Panc1 (cell line): ENCODE data around the gene KAZN.

ENCODE experiments used
- POLR2AphosphoS5 ChIP-seq: IDR thresholded peaks from 2 replicates; pipeline ENCODE4 v1.6.1; 2012; ENCODE audit warnings: mild to moderate bottlenecking, low read depth, low read length, moderate library complexity
- SIN3A ChIP-seq: IDR thresholded peaks from 2 replicates; pipeline ENCODE4 v1.6.1; 2012; ENCODE audit warnings: low read depth, mild to moderate bottlenecking, low read length, moderate library complexity, borderline replicate concordance; ENCODE audit not compliant: insufficient read depth
- TF ChIP-seq, protein P1 (sequence below): fragments of 450-650 bp; IDR thresholded peaks from 2 replicates; pipeline ENCODE4 v1.5.1; 2017; ENCODE audit warnings: mild to moderate bottlenecking
- TF ChIP-seq, protein P2 (sequence below), 2 experiments: IDR thresholded peaks; 2 replicates each; pipeline ENCODE4 v1.6.1; 2011 to 2012; ENCODE audit warnings: low read depth in 2 of 2, control low read depth in 1 of 2, low read length in 1 of 2, mild to moderate bottlenecking in 1 of 2, moderate library complexity in 1 of 2; ENCODE audit not compliant: insufficient read depth in 1 of 2

- TF ChIP-seq SIN3A, result no peak
- TF ChIP-seq, protein P1, sequence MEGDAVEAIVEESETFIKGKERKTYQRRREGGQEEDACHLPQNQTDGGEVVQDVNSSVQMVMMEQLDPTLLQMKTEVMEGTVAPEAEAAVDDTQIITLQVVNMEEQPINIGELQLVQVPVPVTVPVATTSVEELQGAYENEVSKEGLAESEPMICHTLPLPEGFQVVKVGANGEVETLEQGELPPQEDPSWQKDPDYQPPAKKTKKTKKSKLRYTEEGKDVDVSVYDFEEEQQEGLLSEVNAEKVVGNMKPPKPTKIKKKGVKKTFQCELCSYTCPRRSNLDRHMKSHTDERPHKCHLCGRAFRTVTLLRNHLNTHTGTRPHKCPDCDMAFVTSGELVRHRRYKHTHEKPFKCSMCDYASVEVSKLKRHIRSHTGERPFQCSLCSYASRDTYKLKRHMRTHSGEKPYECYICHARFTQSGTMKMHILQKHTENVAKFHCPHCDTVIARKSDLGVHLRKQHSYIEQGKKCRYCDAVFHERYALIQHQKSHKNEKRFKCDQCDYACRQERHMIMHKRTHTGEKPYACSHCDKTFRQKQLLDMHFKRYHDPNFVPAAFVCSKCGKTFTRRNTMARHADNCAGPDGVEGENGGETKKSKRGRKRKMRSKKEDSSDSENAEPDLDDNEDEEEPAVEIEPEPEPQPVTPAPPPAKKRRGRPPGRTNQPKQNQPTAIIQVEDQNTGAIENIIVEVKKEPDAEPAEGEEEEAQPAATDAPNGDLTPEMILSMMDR, result no peak
- TF ChIP-seq, protein P2, sequence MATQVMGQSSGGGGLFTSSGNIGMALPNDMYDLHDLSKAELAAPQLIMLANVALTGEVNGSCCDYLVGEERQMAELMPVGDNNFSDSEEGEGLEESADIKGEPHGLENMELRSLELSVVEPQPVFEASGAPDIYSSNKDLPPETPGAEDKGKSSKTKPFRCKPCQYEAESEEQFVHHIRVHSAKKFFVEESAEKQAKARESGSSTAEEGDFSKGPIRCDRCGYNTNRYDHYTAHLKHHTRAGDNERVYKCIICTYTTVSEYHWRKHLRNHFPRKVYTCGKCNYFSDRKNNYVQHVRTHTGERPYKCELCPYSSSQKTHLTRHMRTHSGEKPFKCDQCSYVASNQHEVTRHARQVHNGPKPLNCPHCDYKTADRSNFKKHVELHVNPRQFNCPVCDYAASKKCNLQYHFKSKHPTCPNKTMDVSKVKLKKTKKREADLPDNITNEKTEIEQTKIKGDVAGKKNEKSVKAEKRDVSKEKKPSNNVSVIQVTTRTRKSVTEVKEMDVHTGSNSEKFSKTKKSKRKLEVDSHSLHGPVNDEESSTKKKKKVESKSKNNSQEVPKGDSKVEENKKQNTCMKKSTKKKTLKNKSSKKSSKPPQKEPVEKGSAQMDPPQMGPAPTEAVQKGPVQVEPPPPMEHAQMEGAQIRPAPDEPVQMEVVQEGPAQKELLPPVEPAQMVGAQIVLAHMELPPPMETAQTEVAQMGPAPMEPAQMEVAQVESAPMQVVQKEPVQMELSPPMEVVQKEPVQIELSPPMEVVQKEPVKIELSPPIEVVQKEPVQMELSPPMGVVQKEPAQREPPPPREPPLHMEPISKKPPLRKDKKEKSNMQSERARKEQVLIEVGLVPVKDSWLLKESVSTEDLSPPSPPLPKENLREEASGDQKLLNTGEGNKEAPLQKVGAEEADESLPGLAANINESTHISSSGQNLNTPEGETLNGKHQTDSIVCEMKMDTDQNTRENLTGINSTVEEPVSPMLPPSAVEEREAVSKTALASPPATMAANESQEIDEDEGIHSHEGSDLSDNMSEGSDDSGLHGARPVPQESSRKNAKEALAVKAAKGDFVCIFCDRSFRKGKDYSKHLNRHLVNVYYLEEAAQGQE (IDR thresholded peaks at IDR 0.05; ENCODE audit: insufficient read depth in 1 of 2, low read depth in 2 of 2, low read length in 1 of 2), result no peak
- TF ChIP-seq POLR2AphosphoS5, result no peak
Observed at GRCh38 chr1:14827870-14828269, 229.4 kb downstream of the KAZN start.
